ENCODE measurements around the gene RRBP1.

Gene RRBP1

GRCh38 chr20:17700637-17701036 lies 18.6 kb upstream of the RRBP1 start:
- no peak overlapping the region for H3K4me3 ChIP-seq (ENCODE audit: low read length)
- no peak for DNase-seq (ENCODE audit: low read depth)
- TF ChIP-seq, protein P1, sequence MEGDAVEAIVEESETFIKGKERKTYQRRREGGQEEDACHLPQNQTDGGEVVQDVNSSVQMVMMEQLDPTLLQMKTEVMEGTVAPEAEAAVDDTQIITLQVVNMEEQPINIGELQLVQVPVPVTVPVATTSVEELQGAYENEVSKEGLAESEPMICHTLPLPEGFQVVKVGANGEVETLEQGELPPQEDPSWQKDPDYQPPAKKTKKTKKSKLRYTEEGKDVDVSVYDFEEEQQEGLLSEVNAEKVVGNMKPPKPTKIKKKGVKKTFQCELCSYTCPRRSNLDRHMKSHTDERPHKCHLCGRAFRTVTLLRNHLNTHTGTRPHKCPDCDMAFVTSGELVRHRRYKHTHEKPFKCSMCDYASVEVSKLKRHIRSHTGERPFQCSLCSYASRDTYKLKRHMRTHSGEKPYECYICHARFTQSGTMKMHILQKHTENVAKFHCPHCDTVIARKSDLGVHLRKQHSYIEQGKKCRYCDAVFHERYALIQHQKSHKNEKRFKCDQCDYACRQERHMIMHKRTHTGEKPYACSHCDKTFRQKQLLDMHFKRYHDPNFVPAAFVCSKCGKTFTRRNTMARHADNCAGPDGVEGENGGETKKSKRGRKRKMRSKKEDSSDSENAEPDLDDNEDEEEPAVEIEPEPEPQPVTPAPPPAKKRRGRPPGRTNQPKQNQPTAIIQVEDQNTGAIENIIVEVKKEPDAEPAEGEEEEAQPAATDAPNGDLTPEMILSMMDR (IDR thresholded peaks at IDR 0.05; ENCODE audit: insufficient read depth, low read depth, low read length, missing control alignments), result no peak

DNA sequence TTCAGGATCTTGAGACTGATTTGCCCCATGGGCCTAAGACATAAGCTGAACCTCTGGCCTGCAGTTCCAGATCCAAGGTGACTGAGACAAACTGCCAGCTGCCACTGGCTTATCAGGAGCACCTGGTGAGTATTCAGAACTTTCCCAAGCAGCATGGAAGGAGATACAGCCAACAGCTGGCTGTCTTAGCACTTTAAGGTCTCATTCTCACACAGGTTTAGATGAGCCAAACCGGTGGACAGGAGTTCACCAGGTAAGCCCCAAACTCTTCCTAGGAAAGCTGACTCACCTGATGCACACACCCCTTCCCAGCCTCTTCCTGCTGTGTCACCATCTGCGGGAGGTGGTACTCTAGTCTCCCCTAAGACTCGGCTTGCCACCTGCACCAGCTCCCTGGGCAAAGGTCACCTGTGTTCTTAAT lies 17.9 kb upstream of the RRBP1 start, which contains the start of gene BANF2:
Gene BANF2 (plus strand): TSS at position 36 of the 421 bp plus-strand sequence. CDS start 25,060 bp downstream, outside the sequence.
- no peak within 1 kb of the TSS for H3K4me3 ChIP-seq (ENCODE audit: low read length)
- TF ChIP-seq, protein P1 (IDR thresholded peaks at IDR 0.05; ENCODE audit: insufficient read depth, low read depth, low read length, missing control alignments), result no peak
- peak; percentile 48 for DNase-seq (ENCODE audit: low read depth)

DNA sequence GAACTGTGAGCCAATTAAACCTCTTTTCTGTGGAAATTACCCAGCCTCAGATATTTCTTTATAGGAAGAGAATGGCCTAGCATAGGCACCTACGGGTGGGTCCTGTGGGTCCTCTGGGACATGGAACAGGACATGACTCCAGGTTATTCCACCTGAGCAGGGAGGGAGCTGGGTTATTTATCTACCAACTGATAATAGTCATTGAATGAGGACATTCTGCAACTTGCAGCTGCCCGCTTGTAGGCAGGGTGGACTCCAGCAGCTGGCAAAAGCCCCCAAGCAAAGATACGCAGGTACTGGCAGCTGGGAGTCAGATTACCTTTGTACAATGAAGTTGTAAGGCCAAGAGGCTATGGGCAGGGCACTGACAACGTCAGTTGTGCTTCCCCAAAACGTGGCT lies 16.3 kb upstream of the RRBP1 start:
- TF ChIP-seq, protein P1 (IDR thresholded peaks at IDR 0.05; ENCODE audit: insufficient read depth, low read depth, low read length, missing control alignments), result no peak
- H3K4me3 ChIP-seq (ENCODE audit: low read length), result no peak overlapping the region
- no peak for DNase-seq (ENCODE audit: low read depth)

DNA sequence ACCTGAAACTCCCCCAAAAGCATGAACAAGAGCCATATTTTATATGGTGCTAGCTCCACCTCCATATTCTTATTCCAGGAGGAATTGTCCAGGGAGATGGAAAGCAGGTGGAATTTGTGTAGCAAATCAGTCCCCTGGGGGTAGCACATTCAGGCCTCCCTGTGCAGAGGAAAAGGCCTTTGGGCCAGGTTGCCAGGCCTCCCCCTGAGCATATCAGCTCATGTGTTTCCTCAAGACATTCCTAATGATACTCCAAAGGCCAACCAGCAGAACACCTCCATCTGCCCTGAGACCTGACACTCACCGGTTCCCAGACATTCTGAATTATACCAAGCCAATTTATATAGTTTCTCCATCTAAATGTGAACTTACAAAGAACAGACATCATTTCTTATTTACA lies 15.1 kb upstream of the RRBP1 start:
- TF ChIP-seq, protein P1 (IDR thresholded peaks at IDR 0.05; ENCODE audit: insufficient read depth, low read depth, low read length, missing control alignments), result no peak

GRCh38 chr20:17696287-17696686 lies 14.2 kb upstream of the RRBP1 start:
- no peak overlapping the region for H3K4me3 ChIP-seq (ENCODE audit: low read length)
- TF ChIP-seq, protein P1 (IDR thresholded peaks at IDR 0.05; ENCODE audit: insufficient read depth, low read depth, low read length, missing control alignments), result no peak
- DNase-seq (ENCODE audit: low read depth), result no peak

More for the DNA sequence above, 15.1 kb upstream of the RRBP1 start:
- H3K4me3 ChIP-seq (ENCODE audit: low read length), result no peak overlapping the region
- no peak for DNase-seq (ENCODE audit: low read depth)

GRCh38 chr20:17694767-17695166 lies 12.7 kb upstream of the RRBP1 start:
- DNase-seq (ENCODE audit: low read depth), result no peak
- H3K4me3 ChIP-seq (ENCODE audit: low read length), result no peak overlapping the region
- TF ChIP-seq, protein P1 (IDR thresholded peaks at IDR 0.05; ENCODE audit: insufficient read depth, low read depth, low read length, missing control alignments), result no peak

DNA sequence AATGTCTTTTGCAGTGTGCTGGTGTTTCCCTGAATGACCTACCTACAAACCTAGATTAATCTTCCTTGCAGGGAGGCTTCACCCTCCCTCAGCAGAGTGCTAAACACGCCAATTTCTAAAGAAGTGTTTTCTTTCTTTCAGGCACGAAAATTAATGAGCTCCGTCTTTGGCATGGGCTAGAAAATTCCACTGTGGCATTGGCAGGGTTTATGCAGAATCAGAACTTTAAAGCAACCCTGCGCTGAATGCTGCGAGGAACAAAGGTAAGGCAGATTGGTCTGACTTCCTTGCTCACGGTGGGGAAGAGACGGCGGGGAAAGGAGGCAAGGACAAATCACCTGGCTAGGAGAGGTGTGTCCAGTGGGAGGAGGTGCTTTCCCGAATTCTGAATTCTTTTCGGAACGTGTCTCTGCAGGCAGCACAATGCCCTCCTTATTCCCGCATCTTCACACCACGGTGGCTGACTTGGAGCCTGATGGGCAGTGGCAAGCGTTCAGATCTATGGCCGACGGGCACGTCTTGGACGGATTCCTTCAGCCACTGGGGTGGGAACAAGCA lies 11.5 kb upstream of the RRBP1 start:
- no peak overlapping the region for H3K4me3 ChIP-seq (ENCODE audit: low read length)
- TF ChIP-seq, protein P1 (IDR thresholded peaks at IDR 0.05; ENCODE audit: insufficient read depth, low read depth, low read length, missing control alignments), result no peak

More for the DNA sequence above, 11.5 kb upstream of the RRBP1 start:
- DNase-seq (ENCODE audit: low read depth), result peak; percentile 63
